Liver (tissue), 9 donors: ENCODE data around the gene TMEM170A. TPM values are rescaled to one million over a fixed set of nuclear protein-coding genes. Genes with fewer than 3 reads are reported as not detected.
A peak's percentile ranks its signal among the peaks of the same experiment; 100 is the strongest.

Experiments used
- DNase-seq: peaks from one replicate; pipeline ENCODE4 v3.0.0-alpha.2; 2017; ENCODE audit warnings: low spot score
- H3K27ac ChIP-seq, 2 donors: one replicate each; pipeline ENCODE4 v1.7.0; 2013; ENCODE audit warnings: inconsistent platforms in 2 of 2, low read length in 2 of 2, control low read depth in 1 of 2, low read depth in 1 of 2, mild to moderate bottlenecking in 1 of 2
- H3K27me3 ChIP-seq, 4 donors: one replicate each; pipeline versions ENCODE4 v1.6.1 to v1.7.0; 2013; ENCODE audit warnings: low read length in 3 of 4, inconsistent platforms in 1 of 4, mild to moderate bottlenecking in 1 of 4, moderate library complexity in 1 of 4; ENCODE audit not compliant: control insufficient read depth in 4 of 4, insufficient read depth in 4 of 4
- H3K36me3 ChIP-seq, 4 donors: one replicate each; pipeline versions ENCODE4 v1.6.1 to v1.7.0; 2013; ENCODE audit warnings: low read length in 3 of 4, mild to moderate bottlenecking in 3 of 4, low read depth in 1 of 4, moderate library complexity in 1 of 4; ENCODE audit not compliant: control insufficient read depth in 4 of 4, insufficient read depth in 3 of 4
- H3K4me1 ChIP-seq, 4 donors: one replicate each; pipeline versions ENCODE4 v1.6.1 to v1.7.0; 2013; ENCODE audit warnings: low read length in 3 of 4, mild to moderate bottlenecking in 3 of 4, moderate library complexity in 1 of 4; ENCODE audit not compliant: control insufficient read depth in 4 of 4, insufficient read depth in 4 of 4
- H3K4me3 ChIP-seq, 3 donors: one replicate each; pipeline versions ENCODE4 v1.6.1 to v1.7.0; 2013; ENCODE audit warnings: low read length in 3 of 3, control low read depth in 1 of 3, low read depth in 1 of 3, mild to moderate bottlenecking in 1 of 3
- H3K9ac ChIP-seq, 2 donors: one replicate each; pipeline ENCODE4 v1.7.0; 2013; ENCODE audit warnings: low read length in 2 of 2, mild to moderate bottlenecking in 2 of 2, moderate library complexity in 2 of 2, control low read depth in 1 of 2, low read depth in 1 of 2
- H3K9me3 ChIP-seq, 4 donors: one replicate each; pipeline versions ENCODE4 v1.6.1 to v1.7.0; 2013; ENCODE audit warnings: low read length in 3 of 4; ENCODE audit not compliant: control insufficient read depth in 4 of 4
- EGR1 ChIP-seq, 2 donors: IDR thresholded peaks; 2 replicates each; pipeline ENCODE4 v1.6.1; 2016 to 2018; ENCODE audit warnings: antibody characterized with exemption in 2 of 2, low read depth in 2 of 2
- FOXA1 ChIP-seq: IDR thresholded peaks from 2 replicates; pipeline ENCODE4 v1.6.1; 2016; ENCODE audit warnings: antibody characterized with exemption
- FOXA2 ChIP-seq: IDR thresholded peaks from 2 replicates; pipeline ENCODE4 v1.6.1; 2016; ENCODE audit warnings: antibody characterized with exemption
- HNF4G ChIP-seq: IDR thresholded peaks from 2 replicates; pipeline ENCODE4 v1.6.1; 2016; ENCODE audit warnings: antibody characterized with exemption
- JUND ChIP-seq, 2 donors: IDR thresholded peaks; 2 replicates each; pipeline ENCODE4 v1.6.1; 2016; ENCODE audit warnings: antibody characterized with exemption in 2 of 2
- SP1 ChIP-seq: IDR thresholded peaks from 2 replicates; pipeline ENCODE4 v1.6.1; 2018; ENCODE audit warnings: antibody characterized with exemption, mild to moderate bottlenecking
- TAF1 ChIP-seq: conservative IDR thresholded peaks from 2 replicates; pipeline ENCODE4 v1.6.1; 2016; ENCODE audit warnings: antibody characterized with exemption, mild to moderate bottlenecking
- YY1 ChIP-seq: IDR thresholded peaks from 2 replicates; pipeline ENCODE4 v1.6.1; 2016; ENCODE audit warnings: antibody characterized with exemption, mild to moderate bottlenecking
- WGBS: extraction: QIAGEN DNeasy Blood & Tissue Kit; methylation state at CpG from one replicate; pipeline ENCODE4 v1.1.7; 2013; 5-methylcytosine and 5-hydroxymethylcytosine counted together
- polyA plus RNA-seq, 2 donors: library from polyadenylated mRNA; stranded (reverse) in 1 of 2; unstranded in 1 of 2; fragments of 200-250 nt in 1 of 2; fragments of >200 nt in 1 of 2; fragmentation: Nextera tagmentation in 1 of 2; extraction: Ambion mirVana in 1 of 2; gene quantifications; one replicate each; pipeline versions ENCODE4 v1.2.1 to v1.2.3, GENCODE V29; 2013 to 2015
- total RNA-seq, 2 donors: library from RNA; depleted of rRNA; stranded (reverse); fragments of >200 nt; gene quantifications; one replicate each; pipeline ENCODE4 v1.2.3, GENCODE V29; 2014
- TF ChIP-seq, protein P1 (sequence below): IDR thresholded peaks from 2 replicates; pipeline ENCODE4 v1.6.1; 2016; ENCODE audit warnings: antibody characterized with exemption, mild to moderate bottlenecking
- TF ChIP-seq, protein P2 (sequence below): IDR thresholded peaks from 2 replicates; pipeline ENCODE4 v1.6.1; 2016; ENCODE audit warnings: antibody characterized with exemption
- TF ChIP-seq, protein P3 (sequence below): IDR thresholded peaks from 2 replicates; pipeline ENCODE4 v1.6.1; 2016; ENCODE audit warnings: antibody characterized with exemption
- TF ChIP-seq, protein P4 (sequence below): fragments of 150-350 bp; IDR thresholded peaks from 2 replicates; pipeline ENCODE4 v1.5.1; 2017; ENCODE audit warnings: improper control_type of control experiment, low read depth, low read length; ENCODE audit not compliant: missing input control
- donor health status: healthy.
- donor health status: healthy.
- donor health status: healthy.
- donor health status: healthy.
- donor health status: healthy.

The TMEM170A gene
- total and polyA plus RNA-seq, 4 donors, result 5.8 to 25.4 (median 16.3) TPM

DNA sequence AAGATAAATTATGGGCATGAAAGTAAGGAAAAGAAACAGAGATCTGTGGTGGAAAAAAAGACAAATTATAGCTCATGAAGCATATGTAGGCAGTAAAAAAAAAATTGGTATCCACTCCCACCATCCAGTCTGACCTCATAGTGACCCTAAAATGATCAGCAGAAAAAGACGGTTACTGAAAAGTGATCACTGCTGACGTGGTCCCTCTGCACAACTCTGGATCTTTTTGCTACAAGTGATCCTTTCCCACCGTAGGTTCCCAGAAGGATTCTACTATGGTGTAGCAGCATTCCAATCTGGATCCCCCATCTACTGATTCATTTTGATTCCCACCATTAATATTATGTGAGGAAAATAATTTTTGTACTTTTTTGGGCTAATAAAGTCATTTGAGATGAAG lies 41.6 kb upstream of the TMEM170A start (continued):
- TF ChIP-seq, protein P1, sequence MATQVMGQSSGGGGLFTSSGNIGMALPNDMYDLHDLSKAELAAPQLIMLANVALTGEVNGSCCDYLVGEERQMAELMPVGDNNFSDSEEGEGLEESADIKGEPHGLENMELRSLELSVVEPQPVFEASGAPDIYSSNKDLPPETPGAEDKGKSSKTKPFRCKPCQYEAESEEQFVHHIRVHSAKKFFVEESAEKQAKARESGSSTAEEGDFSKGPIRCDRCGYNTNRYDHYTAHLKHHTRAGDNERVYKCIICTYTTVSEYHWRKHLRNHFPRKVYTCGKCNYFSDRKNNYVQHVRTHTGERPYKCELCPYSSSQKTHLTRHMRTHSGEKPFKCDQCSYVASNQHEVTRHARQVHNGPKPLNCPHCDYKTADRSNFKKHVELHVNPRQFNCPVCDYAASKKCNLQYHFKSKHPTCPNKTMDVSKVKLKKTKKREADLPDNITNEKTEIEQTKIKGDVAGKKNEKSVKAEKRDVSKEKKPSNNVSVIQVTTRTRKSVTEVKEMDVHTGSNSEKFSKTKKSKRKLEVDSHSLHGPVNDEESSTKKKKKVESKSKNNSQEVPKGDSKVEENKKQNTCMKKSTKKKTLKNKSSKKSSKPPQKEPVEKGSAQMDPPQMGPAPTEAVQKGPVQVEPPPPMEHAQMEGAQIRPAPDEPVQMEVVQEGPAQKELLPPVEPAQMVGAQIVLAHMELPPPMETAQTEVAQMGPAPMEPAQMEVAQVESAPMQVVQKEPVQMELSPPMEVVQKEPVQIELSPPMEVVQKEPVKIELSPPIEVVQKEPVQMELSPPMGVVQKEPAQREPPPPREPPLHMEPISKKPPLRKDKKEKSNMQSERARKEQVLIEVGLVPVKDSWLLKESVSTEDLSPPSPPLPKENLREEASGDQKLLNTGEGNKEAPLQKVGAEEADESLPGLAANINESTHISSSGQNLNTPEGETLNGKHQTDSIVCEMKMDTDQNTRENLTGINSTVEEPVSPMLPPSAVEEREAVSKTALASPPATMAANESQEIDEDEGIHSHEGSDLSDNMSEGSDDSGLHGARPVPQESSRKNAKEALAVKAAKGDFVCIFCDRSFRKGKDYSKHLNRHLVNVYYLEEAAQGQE, result no peak

DNA sequence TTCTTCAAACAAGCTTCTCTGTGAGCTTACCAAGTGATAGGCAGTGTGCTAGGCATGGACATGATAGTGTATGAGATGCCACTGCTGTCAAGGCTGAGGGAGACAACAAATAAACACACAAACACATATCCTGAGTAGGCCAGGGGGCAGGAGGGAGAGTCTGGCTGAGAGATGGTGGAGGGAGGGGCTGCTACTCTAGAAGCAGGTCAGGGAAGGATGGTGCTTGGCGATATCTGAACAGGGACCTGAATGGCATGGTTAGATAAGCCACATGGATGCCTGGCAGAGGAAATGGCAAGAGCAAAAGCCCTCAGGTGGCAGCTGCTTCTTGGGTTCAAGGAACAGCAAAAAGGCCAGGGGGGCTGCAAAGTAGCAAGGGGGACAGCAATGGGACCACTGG lies 39.3 kb upstream of the TMEM170A start:
- Histone ChIP-seq H3K36me3 (no peaks in the 10 kb centered on the region), H3K9ac (no peak overlapping the region), H3K27ac (no peak overlapping the region), H3K9me3 (no peaks in the 10 kb centered on the region), H3K4me3 (no peak overlapping the region), H3K27me3 (no peaks in the 10 kb centered on the region), H3K4me1 (peaks cover 0 to 1% (median 0%) of the 10 kb centered on the region in 4 donors)
- peak; percentile 44 for DNase-seq
- whole genome bisulfite sequencing, result 96% methylated on average over 1 of the region's 1 CpG
- TF ChIP-seq, protein P1, result no peak
- TF ChIP-seq, protein P2, sequence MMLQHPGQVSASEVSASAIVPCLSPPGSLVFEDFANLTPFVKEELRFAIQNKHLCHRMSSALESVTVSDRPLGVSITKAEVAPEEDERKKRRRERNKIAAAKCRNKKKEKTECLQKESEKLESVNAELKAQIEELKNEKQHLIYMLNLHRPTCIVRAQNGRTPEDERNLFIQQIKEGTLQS, result no peak
- TF ChIP-seq SP1 (no peak), FOXA1 (no peak), JUND (IDR thresholded peaks at IDR 0.05) (no peak), EGR1 (IDR thresholded peaks at IDR 0.05; ENCODE audit: low read depth in 2 of 2) (no peak), YY1 (no peak), HNF4G (no peak), TAF1 (no peak), FOXA2 (no peak)
- TF ChIP-seq, protein P3, sequence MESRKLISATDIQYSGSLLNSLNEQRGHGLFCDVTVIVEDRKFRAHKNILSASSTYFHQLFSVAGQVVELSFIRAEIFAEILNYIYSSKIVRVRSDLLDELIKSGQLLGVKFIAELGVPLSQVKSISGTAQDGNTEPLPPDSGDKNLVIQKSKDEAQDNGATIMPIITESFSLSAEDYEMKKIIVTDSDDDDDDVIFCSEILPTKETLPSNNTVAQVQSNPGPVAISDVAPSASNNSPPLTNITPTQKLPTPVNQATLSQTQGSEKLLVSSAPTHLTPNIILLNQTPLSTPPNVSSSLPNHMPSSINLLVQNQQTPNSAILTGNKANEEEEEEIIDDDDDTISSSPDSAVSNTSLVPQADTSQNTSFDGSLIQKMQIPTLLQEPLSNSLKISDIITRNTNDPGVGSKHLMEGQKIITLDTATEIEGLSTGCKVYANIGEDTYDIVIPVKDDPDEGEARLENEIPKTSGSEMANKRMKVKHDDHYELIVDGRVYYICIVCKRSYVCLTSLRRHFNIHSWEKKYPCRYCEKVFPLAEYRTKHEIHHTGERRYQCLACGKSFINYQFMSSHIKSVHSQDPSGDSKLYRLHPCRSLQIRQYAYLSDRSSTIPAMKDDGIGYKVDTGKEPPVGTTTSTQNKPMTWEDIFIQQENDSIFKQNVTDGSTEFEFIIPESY, result no peak
- TF ChIP-seq, protein P4, sequence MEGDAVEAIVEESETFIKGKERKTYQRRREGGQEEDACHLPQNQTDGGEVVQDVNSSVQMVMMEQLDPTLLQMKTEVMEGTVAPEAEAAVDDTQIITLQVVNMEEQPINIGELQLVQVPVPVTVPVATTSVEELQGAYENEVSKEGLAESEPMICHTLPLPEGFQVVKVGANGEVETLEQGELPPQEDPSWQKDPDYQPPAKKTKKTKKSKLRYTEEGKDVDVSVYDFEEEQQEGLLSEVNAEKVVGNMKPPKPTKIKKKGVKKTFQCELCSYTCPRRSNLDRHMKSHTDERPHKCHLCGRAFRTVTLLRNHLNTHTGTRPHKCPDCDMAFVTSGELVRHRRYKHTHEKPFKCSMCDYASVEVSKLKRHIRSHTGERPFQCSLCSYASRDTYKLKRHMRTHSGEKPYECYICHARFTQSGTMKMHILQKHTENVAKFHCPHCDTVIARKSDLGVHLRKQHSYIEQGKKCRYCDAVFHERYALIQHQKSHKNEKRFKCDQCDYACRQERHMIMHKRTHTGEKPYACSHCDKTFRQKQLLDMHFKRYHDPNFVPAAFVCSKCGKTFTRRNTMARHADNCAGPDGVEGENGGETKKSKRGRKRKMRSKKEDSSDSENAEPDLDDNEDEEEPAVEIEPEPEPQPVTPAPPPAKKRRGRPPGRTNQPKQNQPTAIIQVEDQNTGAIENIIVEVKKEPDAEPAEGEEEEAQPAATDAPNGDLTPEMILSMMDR, result no peak
